Measurements from ENCODE around the gene GFER.

- no peak for TF ChIP-seq RARB (CRISPR knock-in tag; IDR thresholded peaks at IDR 0.05)
- TF ChIP-seq, protein P1, sequence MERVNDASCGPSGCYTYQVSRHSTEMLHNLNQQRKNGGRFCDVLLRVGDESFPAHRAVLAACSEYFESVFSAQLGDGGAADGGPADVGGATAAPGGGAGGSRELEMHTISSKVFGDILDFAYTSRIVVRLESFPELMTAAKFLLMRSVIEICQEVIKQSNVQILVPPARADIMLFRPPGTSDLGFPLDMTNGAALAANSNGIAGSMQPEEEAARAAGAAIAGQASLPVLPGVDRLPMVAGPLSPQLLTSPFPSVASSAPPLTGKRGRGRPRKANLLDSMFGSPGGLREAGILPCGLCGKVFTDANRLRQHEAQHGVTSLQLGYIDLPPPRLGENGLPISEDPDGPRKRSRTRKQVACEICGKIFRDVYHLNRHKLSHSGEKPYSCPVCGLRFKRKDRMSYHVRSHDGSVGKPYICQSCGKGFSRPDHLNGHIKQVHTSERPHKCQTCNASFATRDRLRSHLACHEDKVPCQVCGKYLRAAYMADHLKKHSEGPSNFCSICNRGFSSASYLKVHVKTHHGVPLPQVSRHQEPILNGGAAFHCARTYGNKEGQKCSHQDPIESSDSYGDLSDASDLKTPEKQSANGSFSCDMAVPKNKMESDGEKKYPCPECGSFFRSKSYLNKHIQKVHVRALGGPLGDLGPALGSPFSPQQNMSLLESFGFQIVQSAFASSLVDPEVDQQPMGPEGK (CRISPR knock-in tag; IDR thresholded peaks at IDR 0.05; ENCODE audit: borderline replicate concordance) = no peak
- no peak for TF ChIP-seq ISL1 (CRISPR knock-in tag; IDR thresholded peaks at IDR 0.05)
- no peak for TF ChIP-seq ZFP3 (CRISPR knock-in tag; IDR thresholded peaks at IDR 0.05)
- TF ChIP-seq ARNTL (CRISPR knock-in tag; IDR thresholded peaks at IDR 0.05; ENCODE audit: borderline replicate concordance, low read depth) = no peak
- TF ChIP-seq ZC3H10 (CRISPR knock-in tag; IDR thresholded peaks at IDR 0.05) = no peak
- TF ChIP-seq GLIS3 (CRISPR knock-in tag; IDR thresholded peaks at IDR 0.05) = no peak
- TF ChIP-seq, protein P2, sequence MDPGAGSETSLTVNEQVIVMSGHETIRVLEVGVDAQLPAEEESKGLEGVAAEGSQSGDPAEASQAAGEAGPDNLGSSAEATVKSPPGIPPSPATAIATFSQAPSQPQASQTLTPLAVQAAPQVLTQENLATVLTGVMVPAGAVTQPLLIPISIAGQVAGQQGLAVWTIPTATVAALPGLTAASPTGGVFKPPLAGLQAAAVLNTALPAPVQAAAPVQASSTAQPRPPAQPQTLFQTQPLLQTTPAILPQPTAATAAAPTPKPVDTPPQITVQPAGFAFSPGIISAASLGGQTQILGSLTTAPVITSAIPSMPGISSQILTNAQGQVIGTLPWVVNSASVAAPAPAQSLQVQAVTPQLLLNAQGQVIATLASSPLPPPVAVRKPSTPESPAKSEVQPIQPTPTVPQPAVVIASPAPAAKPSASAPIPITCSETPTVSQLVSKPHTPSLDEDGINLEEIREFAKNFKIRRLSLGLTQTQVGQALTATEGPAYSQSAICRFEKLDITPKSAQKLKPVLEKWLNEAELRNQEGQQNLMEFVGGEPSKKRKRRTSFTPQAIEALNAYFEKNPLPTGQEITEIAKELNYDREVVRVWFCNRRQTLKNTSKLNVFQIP (CRISPR knock-in tag; IDR thresholded peaks at IDR 0.05; ENCODE audit: borderline replicate concordance, low read depth) = no peak
Measured at GRCh38 chr16:2035431-2036199, 51.6 kb downstream of the GFER start.

Measured in SK-N-SH treated with all-trans-retinoic acid at 6 μM for 48 hours (cell line).